BE2C (cell line): ENCODE measurements around the gene PTBP2.

Experiments used
- DNase-seq: peaks from one replicate; pipeline ENCODE4 v3.0.0-alpha.2; 2020
- H3K27me3 ChIP-seq: fragments of 250-450 bp; sonication (Bioruptor Pico); 2 replicates; pipeline ENCODE4 v1.5.1; 2020; ENCODE audit warnings: mild to moderate bottlenecking
- H3K36me3 ChIP-seq: fragments of 250-450 bp; sonication (Bioruptor Pico); 2 replicates; pipeline ENCODE4 v1.5.1; 2020; ENCODE audit warnings: mild to moderate bottlenecking
- H3K4me1 ChIP-seq: fragments of 250-450 bp; sonication (Bioruptor Pico); 2 replicates; pipeline ENCODE4 v1.5.1; 2020
- H3K4me3 ChIP-seq: 2 replicates; pipeline ENCODE4 v1.5.1; 2011; ENCODE audit warnings: low read depth, low read length
- H3K9me3 ChIP-seq: fragments of 250-450 bp; sonication (Bioruptor Pico); 2 replicates; pipeline ENCODE4 v1.5.1; 2020
- CTCF ChIP-seq: IDR thresholded peaks from 2 replicates; pipeline ENCODE4 v1.5.1; 2012; ENCODE audit warnings: mild to moderate bottlenecking, low read depth, low read length

PTBP2 gene

GRCh38 chr1:96845464-96845863 lies 123.9 kb downstream of the PTBP2 start:
- TF ChIP-seq CTCF = peak; percentile 76
- H3K4me3 ChIP-seq = no peak overlapping the region
- peak; percentile 54 for DNase-seq
- no peaks in the 10 kb centered on the region for H3K4me1 ChIP-seq
- no peaks in the 10 kb centered on the region for H3K27me3 ChIP-seq
- H3K9me3 ChIP-seq = no peaks in the 10 kb centered on the region
- no peaks in the 10 kb centered on the region for H3K36me3 ChIP-seq

GRCh38 chr1:96861836-96862235 lies 140.3 kb downstream of the PTBP2 start:
- Histone ChIP-seq H3K27me3 (no peaks in the 10 kb centered on the region), H3K4me1 (no peaks in the 10 kb centered on the region), H3K36me3 (no peaks in the 10 kb centered on the region), H3K4me3 (no peak overlapping the region), H3K9me3 (no peaks in the 10 kb centered on the region)
- no peak for DNase-seq
- no peak for TF ChIP-seq CTCF

GRCh38 chr1:96863449-96863848 lies 141.9 kb downstream of the PTBP2 start:
- no peak for TF ChIP-seq CTCF
- no peaks in the 10 kb centered on the region for H3K27me3 ChIP-seq
- H3K9me3 ChIP-seq = no peaks in the 10 kb centered on the region
- no peaks in the 10 kb centered on the region for H3K4me1 ChIP-seq
- no peak for DNase-seq
- no peaks in the 10 kb centered on the region for H3K36me3 ChIP-seq
- H3K4me3 ChIP-seq = no peak overlapping the region
